ENCODE results near the gene MRPS22. TPM values are rescaled to one million over a fixed set of nuclear protein-coding genes. Genes with fewer than 3 reads are reported as not detected.

Gene MRPS22
- total RNA-seq, 1 donor from 2014 or later: 43.0 TPM

DNA sequence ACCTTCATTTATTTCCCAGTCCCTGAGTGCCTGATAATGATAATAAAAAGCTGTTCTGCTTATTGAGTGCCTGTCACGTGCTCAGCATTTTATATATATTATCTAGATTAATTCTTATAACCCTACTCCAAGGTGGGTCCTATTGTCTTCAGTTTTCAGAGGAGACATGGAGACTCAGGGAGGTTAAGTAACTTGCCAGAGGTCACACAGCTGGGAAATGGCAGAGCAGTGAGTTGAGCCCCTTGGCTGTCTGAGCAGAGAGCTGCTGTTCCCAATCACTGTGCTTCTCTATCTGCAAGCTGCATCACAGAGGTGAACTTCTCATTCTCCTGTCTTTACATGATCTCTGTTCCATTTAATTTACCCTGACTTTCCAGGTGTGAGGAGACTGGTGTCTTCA, 32.3 kb upstream of the MRPS22 start:
- H3K27ac Mint-ChIP-seq: no peak overlapping the region
- H3K36me3 Mint-ChIP-seq: no peaks in the 10 kb centered on the region
- no peaks in the 10 kb centered on the region for H3K9me3 Mint-ChIP-seq
- TF ChIP-seq, protein P1, sequence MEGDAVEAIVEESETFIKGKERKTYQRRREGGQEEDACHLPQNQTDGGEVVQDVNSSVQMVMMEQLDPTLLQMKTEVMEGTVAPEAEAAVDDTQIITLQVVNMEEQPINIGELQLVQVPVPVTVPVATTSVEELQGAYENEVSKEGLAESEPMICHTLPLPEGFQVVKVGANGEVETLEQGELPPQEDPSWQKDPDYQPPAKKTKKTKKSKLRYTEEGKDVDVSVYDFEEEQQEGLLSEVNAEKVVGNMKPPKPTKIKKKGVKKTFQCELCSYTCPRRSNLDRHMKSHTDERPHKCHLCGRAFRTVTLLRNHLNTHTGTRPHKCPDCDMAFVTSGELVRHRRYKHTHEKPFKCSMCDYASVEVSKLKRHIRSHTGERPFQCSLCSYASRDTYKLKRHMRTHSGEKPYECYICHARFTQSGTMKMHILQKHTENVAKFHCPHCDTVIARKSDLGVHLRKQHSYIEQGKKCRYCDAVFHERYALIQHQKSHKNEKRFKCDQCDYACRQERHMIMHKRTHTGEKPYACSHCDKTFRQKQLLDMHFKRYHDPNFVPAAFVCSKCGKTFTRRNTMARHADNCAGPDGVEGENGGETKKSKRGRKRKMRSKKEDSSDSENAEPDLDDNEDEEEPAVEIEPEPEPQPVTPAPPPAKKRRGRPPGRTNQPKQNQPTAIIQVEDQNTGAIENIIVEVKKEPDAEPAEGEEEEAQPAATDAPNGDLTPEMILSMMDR (conservative IDR thresholded peaks at IDR 0.05): no peak
- H3K4me3 Mint-ChIP-seq: no peak overlapping the region
- H3K4me1 Mint-ChIP-seq (ENCODE audit: unreplicated experiment): peaks cover 24% of the 10 kb centered on the region
- peaks cover 25% of the 10 kb centered on the region for H3K27me3 Mint-ChIP-seq
- DNase-seq (ENCODE audit: extremely low spot score, unreplicated experiment): no peak

DNA sequence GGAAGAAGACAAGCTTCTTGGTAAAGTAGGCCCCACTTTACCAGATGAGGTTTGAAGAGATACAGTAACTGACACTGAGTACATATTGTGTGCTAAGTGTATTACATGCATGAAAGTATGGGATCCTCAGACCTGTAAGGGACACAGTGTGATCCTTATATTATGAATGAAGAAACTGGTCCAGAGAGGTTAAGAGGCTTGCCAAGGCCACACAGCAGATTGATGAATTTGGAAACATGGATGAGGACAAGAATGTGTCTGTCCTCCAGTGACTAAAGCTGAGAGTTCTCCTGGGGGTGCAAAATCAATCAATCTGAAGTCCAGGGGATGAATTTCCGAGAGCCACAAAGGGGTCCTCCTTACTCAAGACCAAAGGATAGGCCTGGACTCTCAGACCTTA, 31.4 kb upstream of the MRPS22 start:
- peaks cover 22% of the 10 kb centered on the region for H3K4me1 Mint-ChIP-seq (ENCODE audit: unreplicated experiment)
- H3K9me3 Mint-ChIP-seq: no peaks in the 10 kb centered on the region
- no peak for DNase-seq (ENCODE audit: extremely low spot score, unreplicated experiment)
- peaks cover 27% of the 10 kb centered on the region for H3K27me3 Mint-ChIP-seq
- no peak overlapping the region for H3K4me3 Mint-ChIP-seq
- no peaks in the 10 kb centered on the region for H3K36me3 Mint-ChIP-seq
- TF ChIP-seq, protein P1 (conservative IDR thresholded peaks at IDR 0.05): no peak
- H3K27ac Mint-ChIP-seq: no peak overlapping the region

DNA sequence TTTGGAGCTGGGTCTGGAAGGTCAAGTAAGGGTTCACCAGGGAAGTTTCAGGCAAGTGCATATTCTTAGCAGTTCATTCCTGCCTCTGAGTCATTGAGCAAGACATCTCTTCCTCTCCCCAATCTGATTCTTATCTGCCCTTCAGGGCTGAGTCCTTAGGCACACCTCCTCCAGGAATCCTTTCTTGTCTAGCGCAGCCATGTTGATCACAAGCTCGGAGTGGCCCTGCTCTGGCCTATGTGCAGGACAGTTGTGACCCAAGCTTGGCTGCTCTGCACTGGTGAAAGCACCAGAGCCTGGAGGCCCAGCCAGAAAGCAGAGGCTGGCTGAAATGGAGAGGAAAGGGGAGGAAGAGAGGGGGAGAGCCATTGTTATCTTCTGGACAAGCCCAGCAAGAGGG, 30.9 kb upstream of the MRPS22 start:
- Mint-ChIP-seq H3K4me1 (ENCODE audit: unreplicated experiment) (peaks cover 17% of the 10 kb centered on the region), H3K9me3 (no peaks in the 10 kb centered on the region), H3K27me3 (peaks cover 30% of the 10 kb centered on the region), H3K4me3 (no peak overlapping the region), H3K27ac (no peak overlapping the region), H3K36me3 (no peaks in the 10 kb centered on the region)
- no peak for DNase-seq (ENCODE audit: extremely low spot score, unreplicated experiment)
- TF ChIP-seq, protein P1 (conservative IDR thresholded peaks at IDR 0.05): no peak

DNA sequence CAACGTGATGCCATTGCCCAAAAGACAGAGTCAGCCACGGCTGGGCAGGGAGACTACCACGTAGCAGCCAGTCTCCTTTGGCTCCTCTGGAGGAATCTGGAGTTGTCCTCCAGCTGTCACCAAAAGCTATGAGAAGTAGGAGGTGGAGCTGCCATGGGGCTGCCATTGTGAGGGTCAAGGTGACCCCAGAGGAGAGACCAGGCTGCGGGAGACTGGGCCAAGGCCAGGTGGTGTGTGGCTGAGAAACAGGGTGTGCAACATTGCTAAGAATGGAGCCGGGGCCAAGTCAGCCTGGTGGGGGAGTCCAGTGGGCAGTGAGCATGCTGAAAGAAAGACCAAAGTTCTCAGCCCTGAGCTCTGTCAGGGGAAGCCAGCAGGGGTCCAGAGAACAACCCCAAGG, 29.9 kb upstream of the MRPS22 start:
- Mint-ChIP-seq H3K4me1 (ENCODE audit: unreplicated experiment) (peaks cover 13% of the 10 kb centered on the region), H3K36me3 (no peaks in the 10 kb centered on the region), H3K27me3 (peaks cover 36% of the 10 kb centered on the region), H3K27ac (no peak overlapping the region), H3K4me3 (no peak overlapping the region), H3K9me3 (no peaks in the 10 kb centered on the region)
- TF ChIP-seq, protein P1 (conservative IDR thresholded peaks at IDR 0.05): no peak
- no peak for DNase-seq (ENCODE audit: extremely low spot score, unreplicated experiment)

DNA sequence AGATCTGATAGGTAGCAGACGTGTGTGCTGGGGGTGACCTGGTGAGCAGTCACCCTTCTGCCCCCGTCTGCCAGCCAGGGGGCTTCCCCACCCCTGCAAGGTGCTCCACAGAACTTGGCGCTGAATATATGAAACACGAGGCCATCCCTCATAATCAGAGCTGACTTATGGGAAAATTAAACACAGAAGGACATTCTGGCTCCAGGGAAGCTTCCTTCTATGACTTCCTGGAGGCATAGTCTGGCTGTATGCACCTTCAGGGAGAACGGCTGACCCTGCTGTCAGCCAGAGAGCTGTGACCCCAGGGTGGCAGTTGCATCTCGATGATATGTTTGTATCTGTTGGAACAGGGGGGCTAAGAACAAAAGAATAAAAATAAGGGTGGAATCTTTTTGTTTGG, 26.6 kb upstream of the MRPS22 start:
- Mint-ChIP-seq H3K27ac (no peak overlapping the region), H3K27me3 (peaks cover 54% of the 10 kb centered on the region), H3K4me1 (ENCODE audit: unreplicated experiment) (no peaks in the 10 kb centered on the region), H3K36me3 (no peaks in the 10 kb centered on the region), H3K4me3 (no peak overlapping the region), H3K9me3 (no peaks in the 10 kb centered on the region)
- DNase-seq (ENCODE audit: extremely low spot score, unreplicated experiment): no peak
- TF ChIP-seq, protein P1 (conservative IDR thresholded peaks at IDR 0.05): no peak
